Jurkat, Clone E6-1 (cell line): ENCODE data around the gene PIK3AP1.
"Not testable (repeated sequence)": the region's sequence is repeated elsewhere in the genome, so short reads cannot be mapped to it uniquely, and the experiment has no call there.

Experiments
- DNase-seq: peaks from one replicate; pipeline ENCODE4 v3.0.0-alpha.2; 2011; ENCODE audit warnings: low read depth, low spot score
- H3K4me3 ChIP-seq: 2 replicates; pipeline ENCODE4 v1.5.1; 2011; ENCODE audit warnings: mild to moderate bottlenecking, low read length, control low read depth, moderate library complexity

PIK3AP1 gene

GRCh38 chr10:96700374-96701099 is 19.8 kb downstream of the PIK3AP1 start:
- H3K4me3 ChIP-seq, result no peak overlapping the region
- DNase-seq, result no peak

GRCh38 chr10:96699613-96700012 is 20.7 kb downstream of the PIK3AP1 start:
- no peak overlapping the region for H3K4me3 ChIP-seq
- no peak for DNase-seq

GRCh38 chr10:96698305-96698704 is 22.0 kb downstream of the PIK3AP1 start:
- not testable (repeated sequence) for H3K4me3 ChIP-seq, DNase-seq

- no peak overlapping the region for H3K4me3 ChIP-seq
- DNase-seq, result no peak
These were observed 22.9 kb downstream of the PIK3AP1 start for GRCh38 chr10:96697438-96697837.

- no peak for DNase-seq
- no peak overlapping the region for H3K4me3 ChIP-seq
These were observed 23.4 kb downstream of the PIK3AP1 start for GRCh38 chr10:96696845-96697425.

GRCh38 chr10:96695975-96696634 is 24.2 kb downstream of the PIK3AP1 start:
- DNase-seq, result no peak
- no peak overlapping the region for H3K4me3 ChIP-seq

GRCh38 chr10:96695366-96695765 is 24.9 kb downstream of the PIK3AP1 start:
- DNase-seq, result peak; percentile 14
- H3K4me3 ChIP-seq, result no peak overlapping the region

- DNase-seq, result no peak
- no peak overlapping the region for H3K4me3 ChIP-seq
These were observed 26.9 kb downstream of the PIK3AP1 start for GRCh38 chr10:96693431-96693830.

GRCh38 chr10:96692427-96692826 is 27.9 kb downstream of the PIK3AP1 start:
- DNase-seq, result no peak
- H3K4me3 ChIP-seq, result no peak overlapping the region

- DNase-seq, result no peak
- H3K4me3 ChIP-seq, result no peak overlapping the region
These were observed 28.6 kb downstream of the PIK3AP1 start for GRCh38 chr10:96691761-96692160.

GRCh38 chr10:96690755-96691730 is 29.3 kb downstream of the PIK3AP1 start:
- DNase-seq, result no peak
- H3K4me3 ChIP-seq, result no peak overlapping the region

- no peak overlapping the region for H3K4me3 ChIP-seq
- no peak for DNase-seq
These were observed 31.5 kb downstream of the PIK3AP1 start for GRCh38 chr10:96688789-96689188.

- no peak for DNase-seq
- no peak overlapping the region for H3K4me3 ChIP-seq
These were observed 32.8 kb downstream of the PIK3AP1 start for GRCh38 chr10:96687317-96688012.

GRCh38 chr10:96686514-96686913 is 33.8 kb downstream of the PIK3AP1 start:
- no peak for DNase-seq
- H3K4me3 ChIP-seq, result no peak overlapping the region

- no peak overlapping the region for H3K4me3 ChIP-seq
- no peak for DNase-seq
These were observed 35.0 kb downstream of the PIK3AP1 start for GRCh38 chr10:96685306-96685705.

GRCh38 chr10:96684826-96685225 is 35.5 kb downstream of the PIK3AP1 start:
- DNase-seq, result no peak

GRCh38 chr10:96683710-96684109 is 36.6 kb downstream of the PIK3AP1 start:
- no peak for DNase-seq
- no peak overlapping the region for H3K4me3 ChIP-seq

More at GRCh38 chr10:96684826-96685225, 35.5 kb downstream of the PIK3AP1 start:
- H3K4me3 ChIP-seq, result no peak overlapping the region

- H3K4me3 ChIP-seq, result no peak overlapping the region
- DNase-seq, result no peak
These were observed 37.2 kb downstream of the PIK3AP1 start for GRCh38 chr10:96683065-96683464.

- no peak overlapping the region for H3K4me3 ChIP-seq
- no peak for DNase-seq
These were observed 38.8 kb downstream of the PIK3AP1 start for GRCh38 chr10:96681524-96681923.
